ENCODE results near the gene GRK5.

DNA sequence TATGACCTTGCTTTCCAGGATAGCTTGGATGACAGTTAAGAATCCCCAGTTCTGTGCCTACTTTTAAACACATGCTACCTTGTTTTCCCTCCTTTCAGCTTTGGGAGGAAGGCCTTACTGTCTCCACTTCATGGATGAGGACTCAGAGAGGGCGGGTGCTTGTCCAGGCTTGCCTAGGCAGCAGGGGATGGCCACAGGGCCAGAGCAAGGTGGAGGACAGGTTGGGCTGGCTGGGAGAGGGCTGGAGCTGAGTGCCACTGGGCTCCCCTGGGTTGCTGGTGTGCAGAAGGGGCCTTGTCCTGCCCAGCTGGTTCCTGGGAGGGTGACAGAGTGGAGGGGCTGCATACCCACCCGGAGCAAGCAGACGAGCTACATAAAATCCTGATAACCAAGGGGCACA lies 117.8 kb downstream of the GRK5 start:
- TF ChIP-seq CTCF (conservative IDR thresholded peaks at IDR 0.05; ENCODE audit: low read depth, low read length) = no peak
- no peak for TF ChIP-seq EZH2 (IDR thresholded peaks at IDR 0.05; ENCODE audit: borderline replicate concordance, low read depth, low read length, poor library complexity, severe bottlenecking)
